Astrocyte (in vitro differentiated cells and primary cell): ENCODE measurements around the gene CPNE4. TPM values are rescaled to one million over a fixed set of nuclear protein-coding genes. Genes with fewer than 3 reads are reported as not detected.

Experiments
- DNase-seq: peaks from one replicate; pipeline ENCODE4 v3.0.0-alpha.2; 2010; ENCODE audit warnings: low read depth
- FAIRE-seq: peaks from 2 replicates; lab custom pipeline; 2011; peaks lifted over from hg19 to GRCh38; lab: Jason Lieb, UNC
- H2AFZ ChIP-seq: 2 replicates; pipeline ENCODE4 v1.6.0; 2012; ENCODE audit warnings: low read depth, low read length, inconsistent platforms
- H3K27ac ChIP-seq: 2 replicates; pipeline ENCODE4 v1.5.1; 2011; ENCODE audit warnings: low read depth, low read length, inconsistent platforms
- H3K27me3 ChIP-seq: 2 replicates; pipeline ENCODE4 v1.6.0; 2011; ENCODE audit warnings: low read length, inconsistent platforms; ENCODE audit not compliant: insufficient read depth
- H3K36me3 ChIP-seq: 2 replicates; pipeline ENCODE4 v1.5.1; 2011; ENCODE audit warnings: low read length, inconsistent platforms; ENCODE audit not compliant: insufficient read depth
- H3K4me1 ChIP-seq: 2 replicates; pipeline ENCODE4 v1.5.1; 2011; ENCODE audit warnings: low read length, inconsistent platforms; ENCODE audit not compliant: insufficient read depth
- H3K4me2 ChIP-seq: 2 replicates; pipeline ENCODE4 v1.6.0; 2012; ENCODE audit warnings: low read length, inconsistent platforms
- H3K4me3 ChIP-seq: 2 replicates; pipeline ENCODE4 v1.5.1; 2011; ENCODE audit warnings: low read depth, mild to moderate bottlenecking, low read length, inconsistent platforms; ENCODE audit not compliant: insufficient read depth
- H3K79me2 ChIP-seq: 2 replicates; pipeline ENCODE4 v1.6.0; 2012; ENCODE audit warnings: mild to moderate bottlenecking, low read length, inconsistent platforms; ENCODE audit not compliant: insufficient read depth
- H3K9ac ChIP-seq: 2 replicates; pipeline ENCODE4 v1.6.0; 2012; ENCODE audit warnings: mild to moderate bottlenecking, low read length, inconsistent platforms
- H3K9me3 ChIP-seq: 2 replicates; pipeline ENCODE4 v1.5.1; 2012; ENCODE audit warnings: low read depth, mild to moderate bottlenecking, low read length, inconsistent platforms; ENCODE audit not compliant: insufficient read depth
- H4K20me1 ChIP-seq: 2 replicates; pipeline ENCODE4 v1.6.0; 2012; ENCODE audit warnings: low read length, inconsistent platforms; ENCODE audit not compliant: insufficient read depth
- H3K27ac Mint-ChIP-seq: one replicate; pipeline ENCODE4 v1.8.0; 2021; ENCODE audit warnings: mild to moderate bottlenecking, mixed read lengths; ENCODE audit not compliant: unreplicated experiment
- H3K27me3 Mint-ChIP-seq: one replicate; pipeline ENCODE4 v1.8.0; 2021; ENCODE audit warnings: low read depth, mixed read lengths; ENCODE audit not compliant: unreplicated experiment
- H3K36me3 Mint-ChIP-seq: one replicate; pipeline ENCODE4 v1.8.0; 2021; ENCODE audit warnings: low read depth, mixed read lengths; ENCODE audit not compliant: unreplicated experiment
- H3K4me1 Mint-ChIP-seq: one replicate; pipeline ENCODE4 v1.8.0; 2021; ENCODE audit warnings: low read depth, mixed read lengths; ENCODE audit not compliant: unreplicated experiment
- H3K4me3 Mint-ChIP-seq: one replicate; pipeline ENCODE4 v1.8.0; 2021; ENCODE audit warnings: mild to moderate bottlenecking, moderate library complexity, mixed read lengths; ENCODE audit not compliant: unreplicated experiment
- H3K9me3 Mint-ChIP-seq: one replicate; pipeline ENCODE4 v1.8.0; 2021; ENCODE audit warnings: mild to moderate bottlenecking, mixed read lengths; ENCODE audit not compliant: unreplicated experiment
- EZH2 ChIP-seq: IDR thresholded peaks from 2 replicates; pipeline ENCODE4 v1.6.1; 2012; ENCODE audit warnings: mild to moderate bottlenecking, low read length, inconsistent platforms; ENCODE audit not compliant: insufficient read depth
- total RNA-seq: library from RNA; stranded (reverse); gene quantifications from 2 replicates; pipeline ENCODE4 v1.2.1, GENCODE V29; 2021
- TF ChIP-seq, protein P1 (sequence below): IDR thresholded peaks from 2 replicates; pipeline ENCODE4 v1.5.1; 2011; ENCODE audit warnings: low read depth, mild to moderate bottlenecking, inconsistent platforms, low read length, moderate library complexity; ENCODE audit not compliant: insufficient read depth

The CPNE4 gene
- total RNA-seq, 1 donor from 2014 or later: 0.68 TPM

DNA sequence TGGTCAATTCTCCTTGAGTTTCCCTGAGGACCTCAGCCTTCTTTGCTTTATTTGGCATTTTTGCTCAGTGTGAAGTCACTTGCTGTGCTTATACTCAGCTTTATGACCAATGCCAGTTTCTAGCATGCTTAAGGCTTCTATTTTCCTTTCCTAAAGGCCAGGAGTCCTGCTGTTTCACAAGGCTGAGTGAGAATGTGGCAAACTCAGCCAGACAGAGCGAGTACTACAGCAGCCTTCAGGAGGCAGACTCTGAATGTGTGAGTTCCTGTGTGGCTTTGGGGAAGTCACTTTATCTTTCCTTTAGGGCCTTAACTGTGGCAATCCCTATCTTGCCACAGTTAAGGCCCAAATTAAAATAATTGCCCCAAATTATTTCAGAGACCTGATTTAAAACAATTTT lies 318.8 kb downstream of the CPNE4 start:
- Mint-ChIP-seq H3K27ac (no peak overlapping the region), H3K36me3 (no peaks in the 10 kb centered on the region)
- no peak for FAIRE-seq

DNA sequence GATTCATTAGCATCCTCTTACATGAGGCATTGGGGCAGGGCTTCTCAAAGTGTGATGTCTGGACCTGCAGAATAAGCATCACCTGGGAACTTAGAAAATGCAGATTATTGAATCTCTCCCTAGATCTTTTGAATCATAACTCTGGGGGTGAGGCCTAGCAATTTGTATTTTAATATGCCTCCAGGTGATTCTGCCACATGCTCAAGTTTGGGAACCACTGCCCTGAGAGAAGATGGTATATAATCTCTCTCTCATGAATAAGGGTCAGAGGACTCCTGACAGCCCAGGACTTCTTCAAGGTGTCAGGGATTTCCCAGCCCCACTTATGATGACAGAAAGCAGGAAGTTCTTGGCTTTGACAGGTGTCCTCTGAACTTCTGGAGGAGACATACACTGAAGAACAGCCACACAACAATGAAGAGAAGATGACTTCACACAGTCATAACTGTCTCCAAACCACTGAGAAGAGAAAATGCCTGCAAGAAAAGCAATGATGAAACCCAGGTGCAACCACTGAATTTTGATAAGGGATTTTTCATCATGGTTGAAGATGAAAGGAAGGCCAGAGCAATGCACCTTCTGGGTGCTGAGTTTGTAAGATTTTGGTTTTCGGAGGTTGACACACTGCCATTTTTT lies 320.1 kb downstream of the CPNE4 start:
- Histone ChIP-seq H3K9me3 (no peaks in the 10 kb centered on the region), H3K36me3 (no peaks in the 10 kb centered on the region), H3K9ac (no peak overlapping the region), H3K4me3 (no peak overlapping the region), H2AFZ (no peak overlapping the region), H3K27me3 (no peaks in the 10 kb centered on the region), H3K79me2 (no peaks in the 10 kb centered on the region), H4K20me1 (no peaks in the 10 kb centered on the region), H3K4me1 (no peaks in the 10 kb centered on the region), H3K4me2 (no peak overlapping the region), H3K27ac (no peak overlapping the region)
- Mint-ChIP-seq H3K9me3 (no peaks in the 10 kb centered on the region), H3K4me3 (no peak overlapping the region), H3K36me3 (no peaks in the 10 kb centered on the region), H3K4me1 (no peaks in the 10 kb centered on the region), H3K27me3 (peaks cover 7% of the 10 kb centered on the region), H3K27ac (no peak overlapping the region)
- FAIRE-seq: no peak
- no peak for TF ChIP-seq EZH2
- TF ChIP-seq, protein P1, sequence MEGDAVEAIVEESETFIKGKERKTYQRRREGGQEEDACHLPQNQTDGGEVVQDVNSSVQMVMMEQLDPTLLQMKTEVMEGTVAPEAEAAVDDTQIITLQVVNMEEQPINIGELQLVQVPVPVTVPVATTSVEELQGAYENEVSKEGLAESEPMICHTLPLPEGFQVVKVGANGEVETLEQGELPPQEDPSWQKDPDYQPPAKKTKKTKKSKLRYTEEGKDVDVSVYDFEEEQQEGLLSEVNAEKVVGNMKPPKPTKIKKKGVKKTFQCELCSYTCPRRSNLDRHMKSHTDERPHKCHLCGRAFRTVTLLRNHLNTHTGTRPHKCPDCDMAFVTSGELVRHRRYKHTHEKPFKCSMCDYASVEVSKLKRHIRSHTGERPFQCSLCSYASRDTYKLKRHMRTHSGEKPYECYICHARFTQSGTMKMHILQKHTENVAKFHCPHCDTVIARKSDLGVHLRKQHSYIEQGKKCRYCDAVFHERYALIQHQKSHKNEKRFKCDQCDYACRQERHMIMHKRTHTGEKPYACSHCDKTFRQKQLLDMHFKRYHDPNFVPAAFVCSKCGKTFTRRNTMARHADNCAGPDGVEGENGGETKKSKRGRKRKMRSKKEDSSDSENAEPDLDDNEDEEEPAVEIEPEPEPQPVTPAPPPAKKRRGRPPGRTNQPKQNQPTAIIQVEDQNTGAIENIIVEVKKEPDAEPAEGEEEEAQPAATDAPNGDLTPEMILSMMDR: no peak
- no peak for DNase-seq

More for the DNA sequence above, 318.8 kb downstream of the CPNE4 start:
- Mint-ChIP-seq H3K9me3 (no peaks in the 10 kb centered on the region), H3K4me1 (no peaks in the 10 kb centered on the region), H3K27me3 (peaks cover 7% of the 10 kb centered on the region), H3K4me3 (no peak overlapping the region)
- Histone ChIP-seq H2AFZ (no peak overlapping the region), H3K79me2 (no peaks in the 10 kb centered on the region), H3K4me1 (no peaks in the 10 kb centered on the region), H3K9ac (no peak overlapping the region), H3K9me3 (no peaks in the 10 kb centered on the region), H3K4me2 (no peak overlapping the region), H4K20me1 (no peaks in the 10 kb centered on the region), H3K27me3 (no peaks in the 10 kb centered on the region), H3K27ac (no peak overlapping the region), H3K36me3 (no peaks in the 10 kb centered on the region), H3K4me3 (no peak overlapping the region)
- no peak for TF ChIP-seq EZH2
- TF ChIP-seq, protein P1: no peak
- no peak for DNase-seq

DNA sequence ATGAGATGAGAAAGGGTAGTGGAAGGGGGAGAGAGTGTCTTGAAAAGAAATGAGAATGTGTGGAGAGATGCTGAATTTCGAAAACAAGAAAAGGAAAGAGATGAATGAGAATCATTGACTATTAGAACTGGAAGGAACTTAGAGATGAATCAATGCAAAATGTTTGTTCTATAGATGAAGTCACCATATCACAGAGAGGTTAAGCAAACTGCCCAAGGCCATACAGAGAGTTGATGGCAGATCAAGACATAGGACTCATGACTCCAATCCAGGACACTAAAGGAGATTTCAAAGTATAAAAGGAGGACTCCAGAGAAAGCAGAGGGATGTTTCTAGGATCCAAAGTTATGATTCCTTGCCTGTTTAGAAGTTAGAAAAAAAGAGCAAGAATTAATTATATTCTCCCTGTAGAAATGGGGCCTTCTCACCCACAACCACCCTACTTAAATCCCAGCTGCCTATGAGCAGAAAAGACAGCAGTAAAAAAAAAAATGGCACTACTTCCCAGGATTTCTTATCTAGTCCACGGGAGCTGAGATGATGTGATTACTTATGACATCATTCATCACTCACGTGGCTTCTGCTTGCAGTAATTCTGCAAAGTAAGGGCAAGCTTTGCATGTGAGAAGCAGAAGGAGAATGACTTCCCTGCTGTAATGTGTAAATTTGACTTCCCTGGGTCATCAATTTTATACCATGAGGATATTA lies 321.2 kb downstream of the CPNE4 start:
- Histone ChIP-seq H3K79me2 (no peaks in the 10 kb centered on the region), H3K9ac (no peak overlapping the region), H3K27ac (no peak overlapping the region), H3K27me3 (no peaks in the 10 kb centered on the region), H3K4me2 (no peak overlapping the region), H2AFZ (no peak overlapping the region), H3K4me3 (no peak overlapping the region), H3K36me3 (no peaks in the 10 kb centered on the region), H4K20me1 (no peaks in the 10 kb centered on the region), H3K9me3 (no peaks in the 10 kb centered on the region), H3K4me1 (peaks cover under 1% of the 10 kb centered on the region)
- Mint-ChIP-seq H3K4me3 (no peak overlapping the region), H3K27ac (no peak overlapping the region), H3K4me1 (peaks cover under 1% of the 10 kb centered on the region), H3K27me3 (peaks cover 3% of the 10 kb centered on the region), H3K36me3 (no peaks in the 10 kb centered on the region), H3K9me3 (no peaks in the 10 kb centered on the region)
- TF ChIP-seq, protein P1: no peak
- no peak for TF ChIP-seq EZH2
- no peak for DNase-seq
- FAIRE-seq: no peak
